ENCODE results near the gene SSUH2. TPM values are rescaled to one million over a fixed set of nuclear protein-coding genes. Genes with fewer than 3 reads are reported as not detected.
"Not testable (repeated sequence)": the region's sequence is repeated elsewhere in the genome, so short reads cannot be mapped to it uniquely, and the experiment has no call there.

Gene SSUH2
- total and polyA plus RNA-seq, 2 of the 4 experiments (the other 2 are of a cell fraction), result 0.10 TPM; not detected in 1

- dilution Hi-C loops (cut with HindIII; ENCODE audit: low sequenced_read_pairs, unreplicated experiment), result not testable (repeated sequence)
- CTCF ChIA-PET, result interaction anchor here (0.6 to 0.7 kb wide), 3 partner anchors 22 to 67 kb away, joined by 3 to 9 read pairs (median 3); no protein-coding TSS in a partner anchor
These were observed 64.2 kb downstream of the SSUH2 start for GRCh38 chr3:8580434-8580833.

More at GRCh38 chr3:8580434-8580833, 64.2 kb downstream of the SSUH2 start:
- H3K36me3 ChIP-seq (ENCODE audit: control insufficient read depth, insufficient read depth, low read length); intact Hi-C loops (cut with micrococcal nuclease); H4K5ac ChIP-seq (ENCODE audit: low read depth, low read length); H2AFZ ChIP-seq (replicated peaks; ENCODE audit: low read length, poor library complexity); H3K27ac ChIP-seq (ENCODE audit: insufficient read depth, low read length); H3K27me3 ChIP-seq (ENCODE audit: control insufficient read depth, insufficient read depth, low read length); H2BK5ac ChIP-seq (ENCODE audit: low read depth, low read length, poor library complexity, severe bottlenecking); H3K9me3 ChIP-seq (ENCODE audit: control insufficient read depth, insufficient read depth, low read length); H3K4me3 ChIP-seq (ENCODE audit: insufficient read depth, low read depth, low read length); H3K4me2 ChIP-seq (ENCODE audit: low read depth, low read length); H3K79me1 ChIP-seq (ENCODE audit: low read depth in 1 of 2, low read length in 2 of 2); H4K20me1 ChIP-seq (ENCODE audit: insufficient read depth, low read length); BruUV-seq (replicated peaks); H3K56ac ChIP-seq (ENCODE audit: extremely low read depth, insufficient read depth, low read length); in situ Hi-C loops (cut with MboI; ENCODE audit: low sequenced_read_pairs); H3K14ac ChIP-seq (replicated peaks; ENCODE audit: low read depth, low read length); H2AK9ac ChIP-seq (replicated peaks; ENCODE audit: low read depth, low read length, poor library complexity); H2AK5ac ChIP-seq (ENCODE audit: low read depth, low read length); POLR2A ChIA-PET (ENCODE audit: unreplicated experiment); DNase-seq; ATAC-seq (ENCODE audit: low read depth); H3K9ac ChIP-seq (ENCODE audit: low read depth, low read length): not testable (repeated sequence)
- Histone ChIP-seq H3K4me1 (ENCODE audit: control insufficient read depth, insufficient read depth, low read length) (peaks cover 25% of the 10 kb centered on the region), H2BK120ac (ENCODE audit: low read depth, low read length) (peak overlapping the region; percentile 51; the same call in 1 of the 2 replicates), H4K8ac (ENCODE audit: low read depth in 2 of 2, low read length in 2 of 2) (peak overlapping the region in 1 of 2 experiments; percentile 11; a peak in 1 of 4 replicates), H4K91ac (ENCODE audit: insufficient read depth, low read depth, low read length) (peak overlapping the region; percentile 69), H3K18ac (ENCODE audit: low read depth, low read length) (peak overlapping the region; percentile 11; the same call in 1 of the 2 replicates), H2BK20ac (ENCODE audit: low read depth, low read length) (peak overlapping the region; percentile 57), H2BK15ac (ENCODE audit: low read depth, low read length) (0 out of 3 replicates have a peak overlapping the region, but pooled peaks have one; percentile 38), H3K4ac (ENCODE audit: low read depth, low read length) (peak overlapping the region; percentile 38; the same call in 1 of the 2 replicates), H3K9me1 (ENCODE audit: insufficient read depth, low read length) (peaks cover 19% of the 10 kb centered on the region), H3K23ac (ENCODE audit: low read depth, low read length) (0 out of 2 replicates have a peak overlapping the region, but pooled peaks have one; percentile 57)
- no CpG with 5 or more reads among the region's 5 CpGs for WGBS, 2 experiments (ENCODE audit: extremely low coverage in 2 of 2, insufficient read length in 1 of 2)
